HK-2 (cell line): ENCODE data around the gene ZNF474.

Source experiments
- DNase-seq: peaks from one replicate; pipeline ENCODE4 v3.0.0-alpha.2; 2018; ENCODE audit not compliant: unreplicated experiment

Gene ZNF474

DNA sequence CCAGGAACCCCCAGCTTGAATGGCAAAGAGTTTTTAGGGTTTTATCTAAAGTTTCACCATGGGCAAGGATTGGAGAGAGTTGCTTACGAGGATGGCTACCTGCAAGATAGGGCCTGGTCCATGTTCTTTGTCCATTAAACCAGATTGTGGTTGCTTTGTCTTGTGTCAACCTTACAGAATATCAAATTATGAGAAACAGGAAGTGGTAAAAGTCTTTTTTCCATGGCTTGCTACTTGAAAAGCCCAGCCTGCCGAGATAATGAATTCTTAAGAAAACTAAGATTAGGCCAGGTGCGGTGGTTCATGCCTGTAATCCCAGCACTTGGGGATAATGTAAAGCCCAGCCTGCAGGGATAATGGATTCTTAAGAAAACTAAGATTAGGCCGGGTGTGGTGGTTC lies 24.4 kb downstream of the ZNF474 start:
- DNase-seq: no peak

DNA sequence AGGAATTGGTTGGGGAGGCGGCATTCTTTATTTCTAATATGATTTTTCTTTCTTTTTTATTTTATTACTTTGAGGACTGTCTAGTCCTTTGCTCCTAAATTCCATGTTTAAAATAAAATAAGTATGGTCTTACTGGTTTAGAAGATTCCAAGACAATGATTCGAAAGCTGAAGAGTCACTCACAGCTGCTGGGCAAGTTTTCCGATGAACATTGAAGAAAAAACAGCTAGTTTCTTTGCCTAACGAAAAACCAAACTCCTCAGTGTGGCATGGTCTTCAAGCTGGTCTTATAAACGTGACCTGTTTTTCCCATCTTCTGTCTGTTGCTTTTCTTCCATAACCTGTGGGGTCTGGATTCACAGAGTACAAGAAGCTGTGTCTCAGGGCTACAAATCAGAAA lies 25.1 kb downstream of the ZNF474 start:
- no peak for DNase-seq

DNA sequence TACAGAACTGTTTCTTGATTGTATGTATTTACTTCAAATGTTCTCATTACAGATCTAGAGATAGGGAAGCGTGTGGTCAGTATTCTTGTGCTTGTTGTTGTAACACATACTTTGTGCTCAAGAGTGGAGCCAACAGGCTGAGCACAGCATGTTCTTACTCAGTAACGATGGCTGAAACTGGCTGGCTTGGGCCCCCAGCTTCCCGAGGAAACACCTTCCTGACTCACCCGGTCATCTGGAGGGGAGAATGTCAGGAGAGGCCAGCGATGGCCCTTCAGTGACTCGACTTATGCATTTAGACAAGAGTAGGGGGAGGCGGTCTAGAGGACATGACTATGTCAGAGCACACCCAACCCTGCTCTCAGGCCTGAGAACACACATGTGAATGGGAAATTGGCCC lies 25.6 kb downstream of the ZNF474 start:
- DNase-seq: no peak

DNA sequence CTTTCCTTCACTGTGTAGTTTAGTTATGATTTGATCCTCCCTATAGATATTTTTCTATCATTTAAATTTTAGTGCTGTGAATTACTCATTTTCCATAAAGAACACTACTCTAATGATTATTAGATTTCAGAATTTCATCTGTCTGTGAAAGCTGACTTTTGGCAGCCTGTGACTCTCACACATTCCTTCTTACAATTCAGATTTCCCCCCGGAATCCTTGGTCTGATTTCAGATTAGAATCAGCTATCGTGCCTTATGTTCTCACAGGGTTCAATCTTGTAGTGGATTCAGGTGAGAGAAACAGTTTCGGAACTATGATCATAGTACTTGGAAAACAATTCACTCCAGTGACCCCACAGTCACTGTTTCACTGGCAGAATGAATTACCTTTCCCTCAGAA lies 26.2 kb downstream of the ZNF474 start:
- no peak for DNase-seq

DNA sequence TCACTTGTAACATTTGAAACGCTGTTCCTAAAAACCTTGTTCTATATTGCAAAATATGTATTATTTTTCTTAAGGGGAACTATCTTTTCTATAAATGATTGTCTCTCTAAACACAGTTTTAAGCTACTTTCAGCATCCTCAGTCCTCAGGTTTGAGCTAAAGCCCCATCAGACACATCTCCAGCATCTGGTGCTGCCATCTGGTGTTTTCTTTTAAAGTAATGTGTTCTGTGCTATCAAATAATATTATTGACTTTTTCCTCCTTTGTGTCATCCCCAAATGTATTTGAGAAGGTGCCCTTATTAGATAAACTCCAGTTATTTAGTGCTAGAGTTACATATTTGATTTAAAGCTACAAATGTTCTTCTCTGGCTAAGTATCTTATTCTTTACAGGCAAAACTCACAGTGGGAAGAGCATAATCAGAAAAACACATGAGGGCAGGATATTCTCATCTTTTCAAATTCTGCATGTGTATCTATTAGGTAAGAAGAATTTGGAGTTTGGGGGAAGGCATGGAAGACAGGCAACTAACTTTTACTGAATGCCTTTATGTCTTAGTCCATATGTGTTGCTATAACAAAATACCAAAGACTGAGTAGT lies 27.5 kb downstream of the ZNF474 start:
- DNase-seq: no peak

DNA sequence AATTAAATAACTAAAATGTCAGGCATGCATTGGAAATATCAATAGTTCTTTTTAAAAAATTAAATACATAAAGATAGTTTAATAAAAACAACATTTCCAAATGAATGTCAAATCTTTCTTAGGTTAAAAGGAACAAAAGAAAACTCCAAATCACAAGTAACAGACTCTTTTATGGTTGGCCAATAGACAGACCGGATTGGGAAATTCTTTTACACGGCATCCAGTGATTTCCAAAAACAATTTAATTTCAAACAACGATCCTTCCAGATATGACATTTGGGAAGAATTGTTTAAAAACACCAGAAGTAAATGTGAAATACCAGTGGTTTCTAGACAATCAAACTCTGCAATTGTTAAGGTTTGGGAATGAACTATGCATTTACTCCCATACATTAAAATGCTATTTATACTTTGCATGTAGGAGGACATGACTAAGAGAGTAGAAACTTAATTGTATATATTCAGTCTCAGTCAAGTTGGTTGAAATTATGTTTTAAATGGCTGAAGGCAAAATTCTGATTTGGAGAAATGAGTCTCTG lies 32.8 kb downstream of the ZNF474 start:
- no peak for DNase-seq

DNA sequence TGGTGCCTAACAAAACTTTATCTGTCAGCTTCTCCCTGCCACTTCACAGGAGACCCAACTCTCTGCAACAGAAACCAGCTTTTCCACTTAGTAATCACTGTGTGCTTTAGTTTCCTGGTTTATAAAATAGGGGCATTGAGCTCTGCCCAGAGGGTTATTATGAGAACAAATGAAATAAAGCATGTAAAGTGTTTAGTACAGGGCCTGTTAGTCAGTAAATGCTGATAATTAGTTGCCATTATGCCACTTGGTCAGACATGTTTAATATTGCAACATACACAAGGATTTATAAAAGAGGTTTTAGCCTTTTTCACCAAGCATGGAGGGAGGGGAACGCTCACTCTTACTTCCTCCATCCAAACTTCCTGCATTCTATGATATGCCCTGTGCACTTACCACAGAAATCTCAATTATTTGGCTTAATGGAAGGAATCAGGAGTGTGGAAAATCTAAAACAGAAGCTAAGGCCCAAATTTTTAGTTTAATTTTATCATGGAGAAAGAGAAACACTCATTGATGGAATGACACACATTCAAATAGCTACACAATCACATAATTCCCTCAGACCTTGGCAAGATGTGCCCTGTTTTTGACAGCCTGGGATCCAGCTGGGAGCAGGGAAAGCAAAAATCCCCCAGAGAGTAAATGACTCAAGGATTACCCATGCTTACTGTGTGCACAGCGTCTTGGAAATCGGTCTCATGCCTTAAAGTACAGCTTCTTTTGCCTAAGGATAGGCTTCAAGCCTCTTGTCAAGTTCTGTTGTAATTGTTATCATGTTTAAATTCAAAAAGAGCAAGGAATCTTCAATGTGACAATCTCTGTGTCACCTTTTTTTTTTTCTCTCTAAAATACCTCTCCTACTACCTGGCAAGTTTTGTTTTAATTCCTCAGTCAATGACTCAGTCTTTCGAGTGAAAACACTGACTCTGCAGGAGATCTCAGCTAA lies 34.0 kb downstream of the ZNF474 start:
- peak; percentile 32 for DNase-seq

DNA sequence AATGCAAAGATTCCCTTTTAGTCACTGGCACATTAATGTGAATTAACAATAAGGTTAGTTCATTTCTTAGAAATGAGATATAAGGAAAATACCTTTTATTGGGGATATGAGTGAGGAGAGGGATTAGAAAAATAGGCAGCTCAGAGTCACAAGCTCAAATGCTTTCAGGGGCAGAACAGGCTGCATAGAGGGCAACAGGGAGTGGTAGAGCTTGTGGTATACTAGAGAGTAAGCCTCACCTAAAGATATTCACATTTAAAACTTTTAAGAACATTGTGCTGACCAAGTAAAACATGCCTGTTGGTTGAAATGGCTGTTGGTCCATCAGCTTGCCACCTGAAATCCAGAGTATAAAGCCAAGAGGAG lies 34.7 kb downstream of the ZNF474 start:
- no peak for DNase-seq

DNA sequence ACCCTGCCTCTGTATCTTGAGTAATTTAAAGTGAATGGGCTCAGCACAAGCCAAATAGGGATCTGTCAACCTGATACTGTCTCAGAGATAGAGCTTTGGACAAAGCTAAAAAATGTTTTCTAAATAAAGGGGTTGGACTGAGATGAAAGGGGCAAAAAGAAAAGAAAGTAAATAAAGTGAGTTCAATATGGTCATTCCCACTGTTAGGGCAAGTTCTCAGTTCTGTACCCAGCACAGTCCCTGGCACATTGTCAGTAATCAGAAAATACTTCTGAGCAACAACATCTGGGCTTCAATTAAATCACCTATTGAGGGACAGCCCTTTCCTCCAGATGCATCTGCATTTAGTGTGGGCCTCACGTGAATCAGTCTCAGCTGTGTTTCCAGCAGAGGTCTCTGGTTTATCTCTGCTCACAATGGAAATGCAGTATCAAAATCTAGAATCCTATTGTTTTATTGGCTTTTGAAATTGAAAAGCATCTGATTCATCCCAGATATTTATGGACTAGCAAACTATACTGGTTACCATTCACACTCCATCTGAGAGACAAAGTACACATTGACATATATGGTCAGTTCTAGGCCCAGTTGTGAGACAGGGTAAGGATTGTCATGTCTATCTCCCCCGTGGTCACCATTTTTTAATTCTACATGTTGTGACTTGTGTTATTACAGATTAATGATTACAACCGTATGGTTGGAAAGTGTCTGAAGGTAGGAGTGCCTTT lies 35.6 kb downstream of the ZNF474 start:
- no peak for DNase-seq

DNA sequence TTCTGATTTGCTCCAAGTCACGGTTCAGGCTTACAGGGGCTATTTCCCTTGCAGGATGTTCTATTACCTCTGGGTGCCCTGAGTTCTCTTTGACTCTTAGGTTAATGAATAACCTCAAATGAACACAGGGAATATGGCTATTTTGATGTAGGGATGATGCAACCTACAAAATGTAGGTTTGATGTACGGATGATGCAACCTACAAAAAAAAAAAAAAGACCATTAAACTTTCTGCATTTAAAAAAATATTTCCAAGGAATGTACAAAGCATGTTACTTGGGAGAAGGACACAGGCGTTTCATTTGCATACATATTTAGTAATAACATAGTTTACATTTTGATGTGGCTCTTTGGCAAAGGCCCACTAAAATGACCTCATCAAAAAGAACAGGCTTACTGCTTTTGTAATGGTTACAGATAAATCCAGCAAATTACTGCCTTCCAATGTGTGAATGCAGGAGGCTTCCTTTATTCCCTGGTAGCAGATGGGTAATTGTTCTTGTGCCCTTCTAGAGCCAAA lies 36.3 kb downstream of the ZNF474 start:
- DNase-seq: no peak

DNA sequence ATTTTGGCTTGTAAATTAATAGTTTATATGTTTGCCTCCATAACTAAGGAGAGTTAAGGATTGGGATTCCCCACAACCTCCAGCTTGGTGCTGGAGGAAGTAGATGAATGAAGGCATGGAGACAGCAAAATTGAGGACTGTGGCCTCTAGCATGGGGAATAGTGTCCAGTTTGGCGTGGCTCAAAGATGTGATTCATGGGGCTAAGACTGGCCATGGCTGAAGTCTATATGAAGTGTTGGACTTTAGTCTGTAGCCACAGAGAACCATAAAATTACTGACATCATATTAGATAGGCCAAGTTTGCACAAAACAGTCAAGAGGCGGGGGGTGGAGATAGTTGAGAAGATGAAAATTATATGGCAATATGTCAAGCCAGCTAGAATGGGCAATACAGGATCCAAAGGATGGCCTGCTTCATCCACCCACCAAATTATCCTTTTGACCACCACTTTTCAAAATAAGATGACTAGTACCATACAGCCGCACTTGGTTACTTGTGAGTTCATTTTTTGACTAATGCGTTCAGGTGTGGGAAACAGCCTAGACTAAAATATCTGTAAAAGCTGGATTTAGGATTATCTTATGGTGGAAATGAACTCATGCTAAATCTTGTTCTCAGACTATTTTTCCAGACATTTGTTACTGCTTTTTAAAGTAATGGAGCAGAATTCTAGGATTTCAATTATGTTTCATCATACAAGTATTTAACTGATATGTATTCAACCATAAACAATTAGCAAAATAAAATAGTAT lies 40.2 kb downstream of the ZNF474 start:
- no peak for DNase-seq

DNA sequence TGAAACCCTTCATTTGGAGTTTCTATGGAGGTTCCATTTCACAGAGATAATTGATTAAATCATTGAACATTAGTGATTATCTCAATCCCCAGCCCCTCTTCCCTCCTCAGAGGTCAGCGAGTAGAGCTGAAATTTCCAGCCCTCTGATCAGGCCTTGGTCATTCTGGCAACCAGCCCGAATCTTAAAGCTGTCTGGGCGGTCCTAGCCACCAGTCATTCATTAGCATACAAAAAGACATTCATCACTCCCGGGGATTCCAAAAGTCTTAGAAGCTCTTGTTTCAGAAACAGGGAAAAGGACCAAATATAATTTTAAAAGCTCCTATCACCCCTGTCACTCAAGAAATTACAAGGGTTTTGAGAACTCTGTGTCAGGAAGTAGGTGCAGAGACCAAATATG lies 41.3 kb downstream of the ZNF474 start:
- no peak for DNase-seq

DNA sequence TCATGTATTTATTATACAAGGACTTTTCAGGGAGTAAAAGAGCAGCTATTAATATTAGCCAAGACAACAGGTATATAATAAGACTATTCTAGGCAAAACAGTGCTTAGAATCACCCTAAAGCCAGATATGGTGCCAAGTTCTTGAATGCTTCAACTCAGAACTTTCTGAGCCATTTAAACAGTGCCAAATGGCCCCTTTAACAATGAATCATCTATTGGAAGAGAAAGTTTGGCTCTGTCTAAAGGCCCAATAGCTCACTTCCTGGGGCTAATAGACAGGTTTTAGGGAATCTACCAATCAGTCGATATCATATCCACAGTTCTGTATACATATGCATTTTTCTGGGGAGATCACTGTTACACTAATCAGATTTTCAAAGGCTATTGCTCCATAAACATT lies 42.9 kb downstream of the ZNF474 start:
- no peak for DNase-seq

DNA sequence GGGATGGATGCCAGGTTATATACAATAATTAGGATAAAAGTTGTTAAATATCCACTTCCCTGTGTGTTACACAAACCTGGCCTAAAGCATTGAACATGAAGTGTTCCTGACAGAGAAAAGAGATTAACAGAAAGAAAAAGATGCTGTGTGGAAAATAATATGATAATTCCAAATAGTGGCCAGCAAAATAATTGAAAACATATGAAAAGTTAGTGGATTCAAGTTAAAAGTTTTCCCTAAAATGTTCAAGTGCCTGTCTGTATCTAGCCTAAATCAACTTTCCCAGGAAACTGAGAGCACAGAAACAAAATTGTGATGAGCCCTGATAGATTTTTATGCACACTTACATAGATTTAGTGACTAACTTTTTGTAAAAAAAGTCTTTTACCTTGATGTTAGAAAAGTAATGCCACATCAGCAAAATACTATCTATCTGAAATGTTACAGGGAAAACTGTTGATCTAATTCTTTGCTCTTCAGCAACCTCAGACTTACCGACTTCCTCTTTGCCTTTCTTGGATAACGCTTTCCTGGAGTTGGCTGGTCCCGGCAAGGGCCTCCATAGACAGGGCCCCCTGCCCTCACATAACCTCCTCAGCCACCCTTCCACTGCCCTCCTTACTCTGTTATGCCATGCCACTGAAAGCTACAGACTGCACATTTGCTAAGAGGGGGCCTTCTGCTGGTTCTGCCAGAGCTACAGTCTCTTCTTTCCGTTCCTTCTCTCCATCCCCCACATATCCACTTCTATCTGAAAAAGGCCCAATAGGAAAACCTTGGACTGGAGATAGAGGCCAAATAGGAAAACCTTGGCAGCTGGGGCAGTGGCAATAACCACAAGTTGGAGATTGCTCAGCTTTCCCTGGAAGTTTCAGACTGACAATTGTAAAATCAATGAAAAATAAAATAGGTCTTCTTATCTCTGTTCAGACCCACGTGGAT lies 44.4 kb downstream of the ZNF474 start:
- no peak for DNase-seq

DNA sequence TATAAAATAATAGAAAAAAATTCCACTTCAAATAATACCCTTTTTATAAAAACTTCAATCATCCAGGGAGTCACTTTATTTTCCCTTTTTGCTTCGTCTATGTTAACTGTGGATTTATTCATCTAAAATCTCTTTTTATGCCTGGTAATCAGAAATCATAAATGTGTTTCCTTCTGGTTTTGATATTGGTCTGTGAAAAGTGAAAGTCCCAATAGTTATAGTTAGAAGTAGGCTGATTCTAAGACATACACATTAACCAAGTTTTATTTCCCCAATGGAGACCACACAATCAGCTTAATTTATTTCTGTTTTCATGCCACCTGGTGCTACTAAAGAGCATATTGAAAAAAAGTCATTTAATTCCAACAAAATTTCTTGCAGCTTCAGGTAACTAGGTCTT lies 45.7 kb downstream of the ZNF474 start:
- DNase-seq: no peak

DNA sequence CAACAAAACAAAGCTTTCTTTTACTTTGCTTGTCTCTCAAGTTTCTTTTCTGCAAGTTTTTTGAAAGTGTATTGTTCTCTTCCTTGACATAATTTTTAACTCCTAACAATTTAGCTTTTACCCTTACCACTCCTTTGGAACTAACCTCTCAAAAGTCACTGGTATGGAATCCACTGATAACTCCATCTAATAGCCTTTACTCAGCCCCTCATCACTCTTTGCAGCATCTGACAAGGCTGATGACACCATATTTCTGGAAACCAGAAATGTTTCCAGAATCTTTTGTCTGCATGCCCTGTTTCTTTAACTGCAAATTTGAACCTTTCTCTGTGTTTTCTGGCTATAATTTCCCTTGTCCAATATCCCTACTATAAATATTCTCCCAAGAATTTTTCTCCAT lies 46.5 kb downstream of the ZNF474 start:
- no peak for DNase-seq

DNA sequence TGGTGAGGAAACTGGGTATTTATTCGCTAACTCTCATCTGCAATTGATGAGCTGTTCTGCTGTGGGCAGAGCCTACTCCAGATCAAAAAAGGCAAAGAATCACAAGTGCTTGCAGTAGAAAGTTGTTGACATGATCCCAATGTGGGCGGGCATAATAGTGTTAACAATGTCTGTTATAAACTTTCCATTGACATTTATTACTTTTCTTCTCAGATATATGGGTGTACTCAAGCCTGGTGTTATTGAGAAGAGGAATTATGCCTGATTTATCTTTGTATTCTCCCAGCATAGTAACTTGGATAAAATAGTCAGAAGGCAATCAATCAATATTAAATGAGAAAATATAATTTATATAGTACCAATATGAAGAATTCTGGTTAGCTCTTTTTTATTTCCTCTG lies 47.8 kb downstream of the ZNF474 start:
- no peak for DNase-seq

DNA sequence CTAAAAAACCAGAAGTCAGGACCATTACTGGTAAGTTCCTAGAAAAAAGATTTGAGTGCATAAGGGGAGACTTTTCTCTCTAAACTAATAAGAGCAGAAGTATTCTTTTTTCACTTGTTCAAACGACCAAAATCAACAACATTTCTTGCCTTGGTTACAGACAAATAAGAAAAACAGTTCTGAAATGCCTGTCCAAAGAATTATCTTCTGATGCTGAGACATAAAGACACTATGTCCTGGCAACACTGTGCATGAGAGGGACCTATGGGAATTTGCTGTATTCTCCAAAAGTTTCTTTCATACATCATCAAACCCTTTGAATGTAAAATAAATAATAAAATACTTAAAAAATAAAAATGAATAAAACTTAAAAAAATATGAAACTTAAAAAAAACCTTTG lies 50.4 kb downstream of the ZNF474 start:
- no peak for DNase-seq

DNA sequence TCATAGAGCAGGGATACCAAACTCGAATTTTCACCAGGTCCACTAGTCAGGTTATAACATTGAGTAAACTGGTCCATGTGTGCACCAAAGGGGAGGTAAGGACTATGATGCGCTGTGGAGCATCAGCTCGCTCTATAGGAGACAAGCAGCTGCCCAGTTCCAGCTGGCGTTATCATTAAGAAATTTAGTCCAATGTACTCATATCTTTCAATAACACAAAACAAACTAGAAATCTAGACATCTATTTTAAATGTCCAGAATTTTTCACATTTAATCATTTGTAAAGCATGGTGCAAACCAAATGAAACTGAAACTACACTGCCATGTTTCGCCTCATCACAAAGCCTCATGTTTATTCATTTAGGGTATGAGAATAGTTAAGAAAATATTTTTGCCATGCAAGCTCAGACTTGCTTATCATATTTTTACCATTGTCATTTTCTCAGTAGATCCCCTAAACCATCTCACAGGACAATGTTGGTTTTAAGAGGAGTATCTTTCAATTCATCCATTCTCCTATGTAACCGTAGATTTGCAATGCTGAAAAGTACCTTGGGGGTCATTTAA lies 50.9 kb downstream of the ZNF474 start:
- DNase-seq: no peak
